ENCODE results near the gene HSBP1L1. TPM values are rescaled to one million over a fixed set of nuclear protein-coding genes. Genes with fewer than 3 reads are reported as not detected.

HSBP1L1 gene
- total RNA-seq, 2 experiments from 2014 or later = 42.6 to 42.7 TPM

DNA sequence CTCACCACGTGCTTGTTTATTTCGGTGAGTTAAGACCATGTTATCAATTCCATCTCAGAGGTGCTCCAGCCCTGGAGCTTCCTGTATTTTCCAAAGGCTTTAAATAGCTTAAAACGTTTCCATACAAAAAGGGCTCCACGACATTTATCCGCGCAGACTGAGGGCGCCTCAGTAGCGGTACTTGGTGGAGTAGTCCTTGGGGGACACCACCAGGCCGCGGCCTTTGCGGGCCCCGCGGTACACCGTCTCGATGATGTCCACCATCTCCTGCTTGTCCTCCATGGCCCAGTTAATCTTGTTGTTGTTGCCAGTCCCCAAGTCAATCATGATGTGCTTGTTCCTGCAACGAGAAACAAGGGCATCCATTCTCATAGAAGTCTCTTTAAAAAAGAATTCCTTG, 9.1 kb downstream of the HSBP1L1 start:
- no peak overlapping the region for H3K4me3 ChIP-seq (ENCODE audit: low read length)
- peak overlapping the region; percentile 27 for H3K27ac Mint-ChIP-seq
- peaks cover 9% of the 10 kb centered on the region for H3K4me1 Mint-ChIP-seq (ENCODE audit: low read depth)
- H3K9me3 Mint-ChIP-seq = no peaks in the 10 kb centered on the region
- intact Hi-C loops (cut with DNase I, micrococcal nuclease) = no loop called here
- H3K27ac ChIP-seq (ENCODE audit: low read depth in 1 of 2, low read length in 2 of 2) = no peak overlapping the region
- no peaks in the 10 kb centered on the region for H3K27me3 ChIP-seq (ENCODE audit: control insufficient read depth in 1 of 2, insufficient read depth in 2 of 2, low read length in 2 of 2)
- peaks cover 50% of the 10 kb centered on the region for H3K36me3 ChIP-seq (ENCODE audit: insufficient read depth, low read length)
- no peak for DNase-seq
- H3K27me3 Mint-ChIP-seq = no peaks in the 10 kb centered on the region
- ChIA-PET POLR2A (no interaction called here), CTCF (no interaction called here)
- no peaks in the 10 kb centered on the region for H3K4me1 ChIP-seq (ENCODE audit: insufficient read depth, low read length)
- ATAC-seq (ENCODE audit: poor library complexity) = no peak
- H3K36me3 Mint-ChIP-seq (ENCODE audit: low read depth) = peaks cover 84% of the 10 kb centered on the region
- TF ChIP-seq, protein P1, sequence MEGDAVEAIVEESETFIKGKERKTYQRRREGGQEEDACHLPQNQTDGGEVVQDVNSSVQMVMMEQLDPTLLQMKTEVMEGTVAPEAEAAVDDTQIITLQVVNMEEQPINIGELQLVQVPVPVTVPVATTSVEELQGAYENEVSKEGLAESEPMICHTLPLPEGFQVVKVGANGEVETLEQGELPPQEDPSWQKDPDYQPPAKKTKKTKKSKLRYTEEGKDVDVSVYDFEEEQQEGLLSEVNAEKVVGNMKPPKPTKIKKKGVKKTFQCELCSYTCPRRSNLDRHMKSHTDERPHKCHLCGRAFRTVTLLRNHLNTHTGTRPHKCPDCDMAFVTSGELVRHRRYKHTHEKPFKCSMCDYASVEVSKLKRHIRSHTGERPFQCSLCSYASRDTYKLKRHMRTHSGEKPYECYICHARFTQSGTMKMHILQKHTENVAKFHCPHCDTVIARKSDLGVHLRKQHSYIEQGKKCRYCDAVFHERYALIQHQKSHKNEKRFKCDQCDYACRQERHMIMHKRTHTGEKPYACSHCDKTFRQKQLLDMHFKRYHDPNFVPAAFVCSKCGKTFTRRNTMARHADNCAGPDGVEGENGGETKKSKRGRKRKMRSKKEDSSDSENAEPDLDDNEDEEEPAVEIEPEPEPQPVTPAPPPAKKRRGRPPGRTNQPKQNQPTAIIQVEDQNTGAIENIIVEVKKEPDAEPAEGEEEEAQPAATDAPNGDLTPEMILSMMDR (IDR thresholded peaks at IDR 0.05) = no peak
- no peaks in the 10 kb centered on the region for H3K9me3 ChIP-seq (ENCODE audit: control insufficient read depth in 1 of 2, insufficient read depth in 1 of 2, low read length in 2 of 2)
- H3K4me3 Mint-ChIP-seq = no peak overlapping the region

DNA sequence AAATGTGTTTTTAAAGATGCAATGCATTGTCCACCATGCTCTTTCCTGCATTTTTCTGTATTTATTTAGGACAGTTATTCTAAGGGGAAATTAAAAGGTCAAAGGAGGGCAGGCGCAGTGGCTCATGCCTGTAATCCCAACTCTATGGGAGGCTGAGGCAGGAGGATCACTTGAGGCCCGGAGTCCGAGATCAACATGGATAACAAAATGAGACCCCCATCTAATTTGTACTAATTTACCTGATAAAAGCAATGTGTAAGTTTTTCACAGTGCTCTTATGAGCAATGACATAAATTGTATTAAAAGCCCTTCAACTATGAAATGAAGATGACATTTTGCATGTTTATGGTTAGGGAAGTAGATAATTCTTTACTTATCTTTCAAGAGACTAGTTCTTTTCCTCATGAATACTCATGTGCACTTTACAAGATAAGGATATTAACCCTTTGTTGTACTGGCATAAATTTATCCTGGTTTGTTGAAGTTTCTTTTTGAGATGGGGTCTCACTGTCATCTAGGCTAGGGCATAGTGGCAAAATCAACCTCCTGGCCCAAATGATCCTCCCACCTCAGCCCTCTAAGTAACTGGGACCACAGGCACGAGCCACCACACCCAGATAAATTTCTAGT, 9.7 kb downstream of the HSBP1L1 start:
- POLR2A ChIA-PET = no interaction called here
- CTCF ChIA-PET = no interaction called here
- peak overlapping the region; percentile 27 for H3K27ac Mint-ChIP-seq

DNA sequence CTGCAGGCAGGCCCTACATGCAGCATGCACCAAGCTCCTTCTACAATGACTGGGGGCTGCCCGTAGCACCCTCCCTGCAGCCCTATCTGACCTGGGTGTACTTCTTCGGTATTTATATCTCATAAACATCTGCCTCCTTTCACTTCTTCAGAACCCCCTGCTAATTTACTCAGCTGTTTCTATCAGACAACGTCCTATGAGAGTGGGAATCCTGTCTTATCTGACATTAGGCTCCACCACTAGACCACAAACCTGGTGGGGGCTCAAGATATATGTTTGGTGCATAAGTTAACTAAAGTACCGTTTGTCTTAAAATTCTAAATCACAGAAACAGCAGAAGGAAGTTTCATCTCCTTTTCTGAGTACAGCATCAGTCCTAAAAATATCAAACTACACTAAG, 10.6 kb downstream of the HSBP1L1 start:
- Histone ChIP-seq H3K36me3 (ENCODE audit: insufficient read depth, low read length) (peaks cover 52% of the 10 kb centered on the region), H3K27ac (ENCODE audit: low read depth in 1 of 2, low read length in 2 of 2) (no peak overlapping the region), H3K4me3 (ENCODE audit: low read length) (no peak overlapping the region), H3K9me3 (ENCODE audit: control insufficient read depth in 1 of 2, insufficient read depth in 1 of 2, low read length in 2 of 2) (no peaks in the 10 kb centered on the region), H3K27me3 (ENCODE audit: control insufficient read depth in 1 of 2, insufficient read depth in 2 of 2, low read length in 2 of 2) (no peaks in the 10 kb centered on the region), H3K4me1 (ENCODE audit: insufficient read depth, low read length) (peaks cover 3% of the 10 kb centered on the region)
- TF ChIP-seq, protein P1 (IDR thresholded peaks at IDR 0.05) = no peak
- DNase-seq = no peak
- POLR2A ChIA-PET = no interaction called here
- Mint-ChIP-seq H3K4me3 (no peak overlapping the region), H3K27ac (peak overlapping the region; percentile 74), H3K4me1 (ENCODE audit: low read depth) (peaks cover 18% of the 10 kb centered on the region), H3K36me3 (ENCODE audit: low read depth) (peaks cover 86% of the 10 kb centered on the region), H3K9me3 (no peaks in the 10 kb centered on the region), H3K27me3 (no peaks in the 10 kb centered on the region)
- intact Hi-C loops (cut with DNase I, micrococcal nuclease) = no loop called here
- no peak for ATAC-seq (ENCODE audit: poor library complexity)
- CTCF ChIA-PET = no interaction called here

More for the DNA sequence above, 9.7 kb downstream of the HSBP1L1 start:
- Histone ChIP-seq H3K4me3 (ENCODE audit: low read length) (no peak overlapping the region), H3K4me1 (ENCODE audit: insufficient read depth, low read length) (no peaks in the 10 kb centered on the region), H3K27me3 (ENCODE audit: control insufficient read depth in 1 of 2, insufficient read depth in 2 of 2, low read length in 2 of 2) (no peaks in the 10 kb centered on the region), H3K27ac (ENCODE audit: low read depth in 1 of 2, low read length in 2 of 2) (no peak overlapping the region), H3K9me3 (ENCODE audit: control insufficient read depth in 1 of 2, insufficient read depth in 1 of 2, low read length in 2 of 2) (no peaks in the 10 kb centered on the region), H3K36me3 (ENCODE audit: insufficient read depth, low read length) (peaks cover 50% of the 10 kb centered on the region)
- intact Hi-C loops (cut with DNase I, micrococcal nuclease) = no loop called here
- ATAC-seq (ENCODE audit: poor library complexity) (no peak), DNase-seq (no peak)
- TF ChIP-seq, protein P1 (IDR thresholded peaks at IDR 0.05) = no peak
- peaks cover 9% of the 10 kb centered on the region for H3K4me1 Mint-ChIP-seq (ENCODE audit: low read depth)
- H3K27me3 Mint-ChIP-seq = no peaks in the 10 kb centered on the region
- H3K36me3 Mint-ChIP-seq (ENCODE audit: low read depth) = peaks cover 85% of the 10 kb centered on the region
- no peak overlapping the region for H3K4me3 Mint-ChIP-seq
- H3K9me3 Mint-ChIP-seq = no peaks in the 10 kb centered on the region
